22Rv1 (cell line): ENCODE measurements around the gene CSTF2T.

Source experiments
- H3K27ac ChIP-seq: fragments of 450-650 bp; 2 replicates; pipeline ENCODE4 v1.5.1; 2017
- CTCF ChIP-seq: fragments of 450-650 bp; IDR thresholded peaks from 2 replicates; pipeline ENCODE4 v1.5.1; 2017; ENCODE audit warnings: mild to moderate bottlenecking
- ZFX ChIP-seq: fragments of 450-650 bp; IDR thresholded peaks from 2 replicates; pipeline ENCODE4 v1.6.1; 2017; ENCODE audit warnings: antibody characterized with exemption, borderline replicate concordance

The CSTF2T gene, protein sequence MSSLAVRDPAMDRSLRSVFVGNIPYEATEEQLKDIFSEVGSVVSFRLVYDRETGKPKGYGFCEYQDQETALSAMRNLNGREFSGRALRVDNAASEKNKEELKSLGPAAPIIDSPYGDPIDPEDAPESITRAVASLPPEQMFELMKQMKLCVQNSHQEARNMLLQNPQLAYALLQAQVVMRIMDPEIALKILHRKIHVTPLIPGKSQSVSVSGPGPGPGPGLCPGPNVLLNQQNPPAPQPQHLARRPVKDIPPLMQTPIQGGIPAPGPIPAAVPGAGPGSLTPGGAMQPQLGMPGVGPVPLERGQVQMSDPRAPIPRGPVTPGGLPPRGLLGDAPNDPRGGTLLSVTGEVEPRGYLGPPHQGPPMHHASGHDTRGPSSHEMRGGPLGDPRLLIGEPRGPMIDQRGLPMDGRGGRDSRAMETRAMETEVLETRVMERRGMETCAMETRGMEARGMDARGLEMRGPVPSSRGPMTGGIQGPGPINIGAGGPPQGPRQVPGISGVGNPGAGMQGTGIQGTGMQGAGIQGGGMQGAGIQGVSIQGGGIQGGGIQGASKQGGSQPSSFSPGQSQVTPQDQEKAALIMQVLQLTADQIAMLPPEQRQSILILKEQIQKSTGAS

DNA sequence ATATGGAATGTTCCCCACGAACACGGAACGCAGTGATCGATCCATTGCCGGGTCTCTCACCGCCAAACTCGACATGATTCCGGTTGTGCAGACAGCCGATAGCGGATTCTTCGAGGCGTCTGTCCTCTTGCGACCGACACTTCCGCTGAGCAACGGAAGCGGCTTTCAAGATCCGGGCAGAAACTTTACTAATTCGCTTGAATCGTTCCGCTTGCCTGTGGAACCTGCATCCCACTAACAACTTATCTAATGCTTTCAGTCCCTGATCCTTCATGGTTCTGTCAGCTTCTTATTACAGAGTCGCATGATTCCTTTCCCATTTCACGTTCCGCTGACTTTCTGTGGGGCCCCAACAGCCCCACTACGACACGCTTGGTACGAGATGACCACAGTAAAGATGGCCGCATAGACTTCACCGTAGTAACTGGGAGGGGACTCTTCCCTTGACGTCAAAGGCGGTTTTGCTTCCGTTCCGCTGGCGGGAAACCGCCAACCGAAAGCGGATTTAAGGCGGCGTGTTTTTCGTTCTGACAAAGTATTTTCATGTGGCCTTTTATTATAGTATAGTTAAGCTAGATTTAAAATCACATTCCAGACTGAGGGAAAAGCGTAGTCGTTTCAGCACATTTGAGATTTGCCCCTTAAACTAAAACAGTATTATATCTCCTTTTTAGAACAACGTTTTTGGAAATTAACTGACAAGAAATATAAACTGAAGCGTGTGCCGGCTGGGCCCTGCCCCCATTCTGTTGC, at the start of gene CSTF2T:
Gene CSTF2T, minus strand, starts transcription at position 121 of the 753 bp plus-strand sequence. Its CDS starts 46 bp downstream, at position 75.
- H3K27ac ChIP-seq, result peak within 1 kb of the TSS; percentile 96
- TF ChIP-seq ZFX, result no peak
- TF ChIP-seq CTCF, result no peak

GRCh38 chr10:51748959-51749358, 49.6 kb upstream of the CSTF2T start:
- TF ChIP-seq CTCF, result no peak
- no peak for TF ChIP-seq ZFX

DNA sequence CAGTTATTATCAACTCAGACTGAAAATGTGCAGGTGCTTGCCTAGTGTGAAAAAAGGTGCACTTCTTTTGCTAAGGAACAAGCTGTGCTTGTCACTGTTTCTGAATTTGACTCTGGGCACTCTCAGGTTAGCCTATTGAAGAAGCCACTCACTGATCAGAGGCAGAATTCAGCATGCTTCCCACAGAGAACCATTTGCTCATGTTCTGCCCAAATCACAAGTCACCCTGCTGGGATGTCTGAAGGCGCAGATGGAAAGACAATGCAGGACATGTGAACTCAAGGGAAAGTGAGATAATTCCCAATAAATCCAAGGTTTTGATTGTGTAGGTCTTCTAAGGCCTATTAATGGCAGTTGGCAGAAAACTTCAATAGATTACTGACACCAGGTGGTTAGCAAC, 47.8 kb upstream of the CSTF2T start:
- TF ChIP-seq ZFX (no peak), CTCF (no peak)

More at GRCh38 chr10:51748959-51749358, 49.6 kb upstream of the CSTF2T start:
- H3K27ac ChIP-seq, result no peak overlapping the region

DNA sequence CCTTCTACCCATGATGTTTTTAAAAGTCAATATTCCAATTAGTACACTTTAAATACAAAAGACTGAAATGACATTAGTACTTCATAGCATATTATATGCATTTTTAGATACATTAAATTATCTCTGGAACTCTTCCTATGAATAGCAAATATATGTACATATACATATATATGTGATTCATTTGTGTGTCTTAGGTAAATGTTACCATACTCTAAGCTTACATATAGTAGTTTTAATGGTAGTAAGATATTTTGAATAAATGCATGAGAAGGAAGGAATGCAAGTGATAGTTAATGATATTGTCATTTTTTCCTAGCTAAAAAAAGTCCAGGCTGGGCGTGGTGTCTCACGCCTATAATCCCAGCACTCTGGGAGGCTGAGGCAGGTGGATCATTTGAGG, 46.0 kb upstream of the CSTF2T start:
- TF ChIP-seq ZFX, result no peak
- no peak for TF ChIP-seq CTCF
- H3K27ac ChIP-seq, result no peak overlapping the region

More for the DNA sequence above, 47.8 kb upstream of the CSTF2T start:
- no peak overlapping the region for H3K27ac ChIP-seq

DNA sequence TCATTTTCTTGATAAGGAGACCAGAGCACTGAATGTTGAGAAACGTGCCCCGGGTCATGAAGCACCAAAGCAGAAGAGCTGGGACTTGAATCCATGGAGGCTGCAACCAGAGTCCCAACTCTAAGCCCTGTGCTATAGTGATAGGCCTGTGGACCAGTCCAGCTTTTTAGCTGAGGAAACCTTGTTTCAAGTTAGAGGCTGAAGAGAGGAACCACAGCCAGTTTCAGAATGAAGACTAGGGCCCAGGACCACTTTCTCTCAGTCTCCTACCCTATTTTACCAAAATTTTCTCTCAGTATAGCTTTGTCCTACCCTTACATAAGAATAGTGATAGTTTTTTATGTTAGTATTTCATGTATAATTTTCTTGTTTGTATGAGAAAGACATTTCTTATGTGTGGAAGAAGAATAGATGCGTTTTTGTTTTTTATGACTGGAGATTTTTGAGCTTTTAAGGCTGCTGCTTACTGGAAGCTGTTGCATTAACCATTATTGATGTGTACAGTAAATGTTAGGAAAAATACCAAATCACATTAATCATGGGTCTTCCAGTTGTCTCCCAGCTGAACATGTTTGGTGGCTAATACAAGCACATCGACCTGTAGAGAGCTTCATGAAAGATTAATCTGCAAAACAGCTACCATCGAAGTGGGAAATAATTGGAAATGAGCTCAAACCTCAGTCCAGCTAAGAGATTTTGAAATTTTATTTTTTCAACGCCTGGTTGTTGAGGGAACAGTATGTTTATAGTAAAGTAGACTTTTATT, 45.0 kb upstream of the CSTF2T start:
- no peak for TF ChIP-seq ZFX
- no peak for TF ChIP-seq CTCF
- H3K27ac ChIP-seq, result no peak overlapping the region

DNA sequence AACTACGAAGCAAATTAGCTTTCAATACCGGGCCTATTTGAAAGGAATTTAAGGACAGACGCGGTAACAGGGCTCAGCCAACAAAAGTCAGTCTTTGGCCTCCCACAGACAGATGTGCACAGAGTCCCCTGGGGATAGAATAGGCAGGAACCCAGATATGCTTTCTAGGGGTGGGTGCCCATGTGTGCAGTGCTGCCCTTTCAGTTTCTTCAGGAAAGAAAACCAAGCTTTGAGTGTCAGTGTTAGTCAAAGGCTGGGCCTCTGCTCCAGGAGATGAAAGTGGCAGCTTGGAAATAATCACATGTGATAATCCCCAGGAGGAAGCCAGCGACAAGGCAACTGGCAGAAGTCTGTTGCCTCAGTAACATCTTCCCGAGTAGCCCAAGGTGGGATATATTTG, 43.8 kb upstream of the CSTF2T start:
- no peak for TF ChIP-seq ZFX
- TF ChIP-seq CTCF, result no peak
- H3K27ac ChIP-seq, result no peak overlapping the region
